ENCODE data around the gene ZBTB42. TPM values are rescaled to one million over a fixed set of nuclear protein-coding genes. Genes with fewer than 3 reads are reported as not detected.

ZBTB42 gene
- total and polyA plus RNA-seq, 2 of the 4 experiments (the other 2 are of a cell fraction), result 1.3 to 2.3 TPM

- CTCF ChIA-PET, result no interaction called here
- no peak for TF ChIP-seq RCOR1 (IDR thresholded peaks at IDR 0.05; ENCODE audit: insufficient replicate concordance, low read length)
- no peak for TF ChIP-seq MAZ (IDR thresholded peaks at IDR 0.05; ENCODE audit: borderline replicate concordance, low read depth, low read length)
- no peak for TF ChIP-seq CHD1 (IDR thresholded peaks at IDR 0.05; ENCODE audit: low read depth, low read length)
- TF ChIP-seq, protein P1, sequence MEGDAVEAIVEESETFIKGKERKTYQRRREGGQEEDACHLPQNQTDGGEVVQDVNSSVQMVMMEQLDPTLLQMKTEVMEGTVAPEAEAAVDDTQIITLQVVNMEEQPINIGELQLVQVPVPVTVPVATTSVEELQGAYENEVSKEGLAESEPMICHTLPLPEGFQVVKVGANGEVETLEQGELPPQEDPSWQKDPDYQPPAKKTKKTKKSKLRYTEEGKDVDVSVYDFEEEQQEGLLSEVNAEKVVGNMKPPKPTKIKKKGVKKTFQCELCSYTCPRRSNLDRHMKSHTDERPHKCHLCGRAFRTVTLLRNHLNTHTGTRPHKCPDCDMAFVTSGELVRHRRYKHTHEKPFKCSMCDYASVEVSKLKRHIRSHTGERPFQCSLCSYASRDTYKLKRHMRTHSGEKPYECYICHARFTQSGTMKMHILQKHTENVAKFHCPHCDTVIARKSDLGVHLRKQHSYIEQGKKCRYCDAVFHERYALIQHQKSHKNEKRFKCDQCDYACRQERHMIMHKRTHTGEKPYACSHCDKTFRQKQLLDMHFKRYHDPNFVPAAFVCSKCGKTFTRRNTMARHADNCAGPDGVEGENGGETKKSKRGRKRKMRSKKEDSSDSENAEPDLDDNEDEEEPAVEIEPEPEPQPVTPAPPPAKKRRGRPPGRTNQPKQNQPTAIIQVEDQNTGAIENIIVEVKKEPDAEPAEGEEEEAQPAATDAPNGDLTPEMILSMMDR (conservative IDR thresholded peaks at IDR 0.05; ENCODE audit: low read depth, low read length), result no peak
- TF ChIP-seq RFX5 (IDR thresholded peaks at IDR 0.05; ENCODE audit: low read depth, low read length), result no peak
- no peak for TF ChIP-seq RAD21 (IDR thresholded peaks at IDR 0.05; ENCODE audit: low read length)
- TF ChIP-seq ELK1 (IDR thresholded peaks at IDR 0.05; ENCODE audit: borderline replicate concordance, low read depth, low read length), result no peak
- no peak for TF ChIP-seq BHLHE40 (IDR thresholded peaks at IDR 0.05; ENCODE audit: low read depth, low read length)
- no peak overlapping the region for H3K9ac ChIP-seq (ENCODE audit: low read depth, low read length)
Observed at GRCh38 chr14:104787736-104788135, 13.2 kb upstream of the ZBTB42 start.

More at GRCh38 chr14:104787736-104788135, 13.2 kb upstream of the ZBTB42 start:
- H2BK120ac ChIP-seq (ENCODE audit: low read depth, low read length), result no peak overlapping the region
- H2AK5ac ChIP-seq (ENCODE audit: low read depth, low read length), result no peak overlapping the region
- H2BK5ac ChIP-seq (ENCODE audit: low read depth, low read length, poor library complexity, severe bottlenecking), result no peak overlapping the region
- no peak overlapping the region for H3K27ac ChIP-seq (ENCODE audit: insufficient read depth, low read length)
- peaks cover 45% of the 10 kb centered on the region for H3K36me3 ChIP-seq (ENCODE audit: control insufficient read depth, insufficient read depth, low read length)
- no peak overlapping the region for H3K4me3 ChIP-seq (ENCODE audit: insufficient read depth, low read depth, low read length)
- no peak overlapping the region for H2AK9ac ChIP-seq (replicated peaks; ENCODE audit: low read depth, low read length, poor library complexity)
- H4K8ac ChIP-seq (ENCODE audit: low read depth in 2 of 2, low read length in 2 of 2), result no peak overlapping the region
- H3K4me1 ChIP-seq (ENCODE audit: control insufficient read depth, insufficient read depth, low read length), result peaks cover under 1% of the 10 kb centered on the region; the same call in 1 of the 2 replicates
- no peak overlapping the region for H3K18ac ChIP-seq (ENCODE audit: low read depth, low read length)
- peaks cover 88% of the 10 kb centered on the region for H4K20me1 ChIP-seq (ENCODE audit: insufficient read depth, low read length)
- H4K5ac ChIP-seq (ENCODE audit: low read depth, low read length), result no peak overlapping the region
- no peak overlapping the region for H3K56ac ChIP-seq (ENCODE audit: extremely low read depth, insufficient read depth, low read length)
- dilution Hi-C loops (cut with HindIII; ENCODE audit: low sequenced_read_pairs, unreplicated experiment) (no loop called here), intact Hi-C loops (cut with micrococcal nuclease) (no loop called here), in situ Hi-C loops (cut with MboI; ENCODE audit: low sequenced_read_pairs) (no loop called here)
- no peak overlapping the region for H3K4me2 ChIP-seq (ENCODE audit: low read depth, low read length)
- H4K91ac ChIP-seq (ENCODE audit: insufficient read depth, low read depth, low read length), result no peak overlapping the region
- H3K4ac ChIP-seq (ENCODE audit: low read depth, low read length), result no peak overlapping the region
- BruUV-seq (replicated peaks), result no TSS peak
- H2BK20ac ChIP-seq (ENCODE audit: low read depth, low read length), result no peak overlapping the region
- H3K27me3 ChIP-seq (ENCODE audit: control insufficient read depth, insufficient read depth, low read length), result no peaks in the 10 kb centered on the region
- H3K23ac ChIP-seq (ENCODE audit: low read depth, low read length), result no peak overlapping the region
- H3K79me1 ChIP-seq (ENCODE audit: low read depth in 1 of 2, low read length in 2 of 2), result peaks cover 9 to 60% of the 10 kb centered on the region in 2 experiments; a peak in 3 of 4 replicates
- no peak overlapping the region for H3K14ac ChIP-seq (replicated peaks; ENCODE audit: low read depth, low read length)
- no peaks in the 10 kb centered on the region for H3K9me1 ChIP-seq (ENCODE audit: insufficient read depth, low read length)
- H3K9me3 ChIP-seq (ENCODE audit: control insufficient read depth, insufficient read depth, low read length), result no peaks in the 10 kb centered on the region
- WGBS, 2 experiments (ENCODE audit: extremely low coverage in 2 of 2, insufficient read length in 1 of 2), result 80% methylated on average over 1 of the region's 7 CpGs; no CpG with 5 or more reads in 1 of the 2 experiments
- ATAC-seq (ENCODE audit: low read depth) (no peak), DNase-seq (no peak)
- no peak overlapping the region for H2BK15ac ChIP-seq (ENCODE audit: low read depth, low read length)
- POLR2A ChIA-PET (ENCODE audit: unreplicated experiment), result no interaction called here
- H2AFZ ChIP-seq (replicated peaks; ENCODE audit: low read length, poor library complexity), result no peak overlapping the region
